Breast epithelium (tissue), 4 donors: ENCODE data around the gene PRELID1. TPM values are rescaled to one million over a fixed set of nuclear protein-coding genes. Genes with fewer than 3 reads are reported as not detected.

Source experiments
- DNase-seq, 2 donors: peaks; one replicate each; pipeline ENCODE4 v3.0.0-alpha.2; 2019; ENCODE audit warnings: low spot score in 2 of 2
- H3K27ac ChIP-seq, 2 donors: fragments of 200-600 bp; sonication (generic) in 1 of 2; one replicate each; pipeline ENCODE4 v1.5.1; 2016 to 2019; ENCODE audit warnings: mild to moderate bottlenecking in 1 of 2
- H3K27me3 ChIP-seq, 2 donors: fragments of 200-600 bp; sonication (generic) in 1 of 2; one replicate each; pipeline versions ENCODE4 v1.5.1 to v1.6.0; 2017 to 2019; ENCODE audit warnings: control low read depth in 1 of 2, mild to moderate bottlenecking in 1 of 2
- H3K36me3 ChIP-seq: fragments of 200-600 bp; one replicate; pipeline ENCODE4 v1.5.1; 2019
- H3K4me1 ChIP-seq, 2 donors: fragments of 200-600 bp; sonication (generic); one replicate each; pipeline ENCODE4 v1.5.1; 2016 to 2019; ENCODE audit warnings: control low read depth in 1 of 2
- H3K4me3 ChIP-seq, 3 donors: fragments of 200-600 bp; sonication (generic); 1 replicate in 2 of 3; 2 replicates in 1 of 3; pipeline ENCODE4 v1.5.1; 2016 to 2019; ENCODE audit warnings: mild to moderate bottlenecking in 3 of 3, moderate library complexity in 2 of 3
- H3K9me3 ChIP-seq, 2 donors: fragments of 200-600 bp; sonication (generic) in 1 of 2; one replicate each; pipeline ENCODE4 v1.5.1; 2016 to 2019; ENCODE audit warnings: control low read depth in 1 of 2
- POLR2A ChIP-seq: fragments of 450-650 bp; IDR thresholded peaks from one replicate; pipeline ENCODE4 v1.6.1; 2016; ENCODE audit warnings: antibody characterized with exemption, mild to moderate bottlenecking, moderate library complexity
- POLR2AphosphoS5 ChIP-seq, 3 donors: sonication (generic); formaldehyde crosslinking; IDR thresholded peaks; one replicate each; pipeline ENCODE4 v1.6.1; 2017; ENCODE audit warnings: antibody characterized with exemption in 3 of 3
- intact Hi-C: fragments of 100-400 bp; cut with DNase I; formaldehyde crosslinking; loops from one replicate; pipeline ENCODE4 v1.15.1; 2023; ENCODE audit warnings: low total_unique reads
- total RNA-seq, 3 donors: library from RNA; depleted of rRNA; stranded (reverse); fragments of >200 nt; gene quantifications; one replicate each; pipeline ENCODE4 v1.1.0, GENCODE V29; 2016
- TF ChIP-seq, protein P1 (sequence below), 3 donors: fragments of 450-650 bp; IDR thresholded peaks; one replicate each; pipeline ENCODE4 v1.5.1; 2016 to 2017; ENCODE audit warnings: antibody characterized with exemption in 3 of 3, mild to moderate bottlenecking in 3 of 3, moderate library complexity in 3 of 3

The PRELID1 gene
- total RNA-seq, 3 donors from 2014 or later, result 61.0 to 97.0 (median 68.8) TPM

DNA sequence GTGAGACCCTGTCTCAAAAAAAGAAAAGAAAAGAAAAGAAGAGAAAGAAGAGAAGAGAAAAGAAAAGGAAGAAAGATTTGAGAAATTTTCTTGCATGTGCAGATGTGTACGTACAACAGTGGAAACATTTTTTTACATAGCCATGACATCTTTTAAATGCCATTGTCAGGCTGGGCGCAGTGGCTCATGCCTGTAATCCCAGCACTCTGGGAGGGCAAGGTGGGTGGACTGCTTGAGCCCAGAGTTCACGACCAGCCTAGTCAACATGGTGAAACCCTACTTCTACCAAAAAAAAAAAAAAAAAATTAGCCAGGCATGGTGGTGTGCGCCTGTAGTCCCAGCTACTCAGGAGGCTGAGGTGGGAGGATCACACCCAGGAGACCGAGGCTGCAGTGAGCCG, 41.3 kb downstream of the PRELID1 start:
- DNase-seq, result no peak
- intact Hi-C loops, result no loop called here
- Histone ChIP-seq H3K4me1 (peaks cover 0 to 9% of the 10 kb centered on the region in 2 donors), H3K36me3 (peaks cover 2% of the 10 kb centered on the region), H3K27me3 (no peaks in the 10 kb centered on the region), H3K27ac (no peak overlapping the region), H3K9me3 (no peaks in the 10 kb centered on the region), H3K4me3 (no peak overlapping the region)
- no peak for TF ChIP-seq POLR2A
- TF ChIP-seq POLR2AphosphoS5 (IDR thresholded peaks at IDR 0.05), result no peak
- TF ChIP-seq, protein P1, sequence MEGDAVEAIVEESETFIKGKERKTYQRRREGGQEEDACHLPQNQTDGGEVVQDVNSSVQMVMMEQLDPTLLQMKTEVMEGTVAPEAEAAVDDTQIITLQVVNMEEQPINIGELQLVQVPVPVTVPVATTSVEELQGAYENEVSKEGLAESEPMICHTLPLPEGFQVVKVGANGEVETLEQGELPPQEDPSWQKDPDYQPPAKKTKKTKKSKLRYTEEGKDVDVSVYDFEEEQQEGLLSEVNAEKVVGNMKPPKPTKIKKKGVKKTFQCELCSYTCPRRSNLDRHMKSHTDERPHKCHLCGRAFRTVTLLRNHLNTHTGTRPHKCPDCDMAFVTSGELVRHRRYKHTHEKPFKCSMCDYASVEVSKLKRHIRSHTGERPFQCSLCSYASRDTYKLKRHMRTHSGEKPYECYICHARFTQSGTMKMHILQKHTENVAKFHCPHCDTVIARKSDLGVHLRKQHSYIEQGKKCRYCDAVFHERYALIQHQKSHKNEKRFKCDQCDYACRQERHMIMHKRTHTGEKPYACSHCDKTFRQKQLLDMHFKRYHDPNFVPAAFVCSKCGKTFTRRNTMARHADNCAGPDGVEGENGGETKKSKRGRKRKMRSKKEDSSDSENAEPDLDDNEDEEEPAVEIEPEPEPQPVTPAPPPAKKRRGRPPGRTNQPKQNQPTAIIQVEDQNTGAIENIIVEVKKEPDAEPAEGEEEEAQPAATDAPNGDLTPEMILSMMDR (IDR thresholded peaks at IDR 0.05), result no peak

DNA sequence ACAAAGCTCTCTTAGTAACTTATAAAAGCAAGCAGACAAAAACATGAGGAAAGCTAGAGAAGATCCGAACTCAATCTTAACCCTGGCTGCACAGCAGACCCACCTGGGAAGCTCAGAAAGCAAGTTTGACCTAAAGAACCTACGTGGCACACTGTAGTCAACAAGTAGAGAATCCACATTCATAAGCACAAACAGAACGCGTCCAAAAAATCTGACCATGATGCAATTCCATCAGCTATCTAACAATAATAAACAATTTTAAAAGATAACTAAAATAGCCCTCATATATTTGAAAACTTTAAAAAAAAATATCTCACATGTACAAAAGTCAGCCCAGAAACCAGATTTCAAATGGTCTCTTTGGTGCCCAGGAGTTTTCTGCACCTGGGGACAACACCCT, 43.2 kb downstream of the PRELID1 start:
- DNase-seq, result no peak
- no peaks in the 10 kb centered on the region for H3K9me3 ChIP-seq
- H3K36me3 ChIP-seq, result peaks cover 2% of the 10 kb centered on the region
- TF ChIP-seq POLR2AphosphoS5 (IDR thresholded peaks at IDR 0.05) (no peak), POLR2A (no peak)
- TF ChIP-seq, protein P1 (IDR thresholded peaks at IDR 0.05), result no peak
- no peak overlapping the region for H3K4me3 ChIP-seq
- no peaks in the 10 kb centered on the region for H3K27me3 ChIP-seq
- no peak overlapping the region for H3K27ac ChIP-seq
- peaks cover 4 to 19% of the 10 kb centered on the region in 2 donors for H3K4me1 ChIP-seq
- intact Hi-C loops, result no loop called here

DNA sequence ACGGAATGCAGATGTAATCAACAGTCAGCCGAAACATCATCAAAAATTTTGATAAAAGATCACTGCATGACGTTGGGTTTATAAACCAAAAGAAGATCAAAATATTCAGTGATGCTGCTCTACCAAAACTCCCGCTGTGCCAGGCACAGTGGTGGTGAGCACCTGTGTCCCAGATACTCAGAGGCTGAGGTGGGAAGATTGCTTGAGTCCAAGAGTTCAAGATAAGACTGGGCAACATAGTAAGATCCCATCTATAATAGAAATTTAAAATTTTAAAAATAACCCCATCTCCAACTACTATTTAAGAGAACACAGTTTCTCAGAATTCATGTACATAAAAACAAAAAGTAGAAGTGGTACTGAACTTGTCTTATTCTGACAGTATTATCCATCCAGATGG, 44.1 kb downstream of the PRELID1 start:
- H3K27me3 ChIP-seq, result no peaks in the 10 kb centered on the region
- peaks cover 4 to 19% of the 10 kb centered on the region in 2 donors for H3K4me1 ChIP-seq
- intact Hi-C loops, result no loop called here
- H3K36me3 ChIP-seq, result peaks cover 2% of the 10 kb centered on the region
- DNase-seq, result no peak
- H3K4me3 ChIP-seq, result no peak overlapping the region
- H3K9me3 ChIP-seq, result no peaks in the 10 kb centered on the region
- no peak overlapping the region for H3K27ac ChIP-seq
- TF ChIP-seq POLR2A (no peak), POLR2AphosphoS5 (IDR thresholded peaks at IDR 0.05) (no peak)

DNA sequence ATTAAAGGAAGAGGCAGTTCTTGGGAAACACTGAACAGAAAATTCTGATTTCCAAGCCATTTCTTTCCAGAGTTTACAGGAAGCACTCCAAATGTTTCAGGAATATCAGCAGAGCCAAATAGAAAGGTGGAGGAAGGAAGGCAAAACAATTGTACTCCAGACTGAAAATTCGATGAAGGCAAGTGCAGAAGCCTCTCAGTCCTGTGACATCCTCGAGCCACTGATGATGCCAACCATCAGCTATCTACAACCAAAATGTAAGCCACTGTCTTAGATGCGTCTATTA, 45.7 kb downstream of the PRELID1 start:
- Histone ChIP-seq H3K27me3 (no peaks in the 10 kb centered on the region), H3K36me3 (peaks cover 2% of the 10 kb centered on the region), H3K27ac (no peak overlapping the region), H3K4me3 (no peak overlapping the region), H3K4me1 (peaks cover 4 to 19% of the 10 kb centered on the region in 2 donors), H3K9me3 (no peaks in the 10 kb centered on the region)
- DNase-seq, result no peak
- no peak for TF ChIP-seq POLR2A
- TF ChIP-seq POLR2AphosphoS5 (IDR thresholded peaks at IDR 0.05), result no peak
- TF ChIP-seq, protein P1 (IDR thresholded peaks at IDR 0.05), result no peak
- intact Hi-C loops, result no loop called here

DNA sequence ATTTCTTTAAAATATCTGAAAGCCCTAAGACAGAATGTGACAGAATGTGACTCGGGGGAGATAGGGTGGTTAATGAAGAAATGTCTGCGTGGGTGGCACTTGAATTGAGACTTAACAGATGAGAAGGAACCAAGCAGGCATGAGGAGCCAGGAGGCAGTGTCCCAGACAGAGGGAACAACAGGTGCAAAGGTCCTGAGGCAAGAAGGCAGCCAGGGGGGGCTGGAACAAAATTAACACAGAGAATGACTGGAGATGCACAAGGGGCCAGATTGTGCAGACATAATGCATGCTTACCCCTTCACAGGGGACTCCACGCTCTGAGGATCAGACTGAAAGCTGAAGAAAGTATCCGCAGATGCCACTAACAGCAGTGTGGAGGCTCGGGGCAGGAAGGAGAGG, 46.2 kb downstream of the PRELID1 start:
- intact Hi-C loops, result no loop called here
- TF ChIP-seq POLR2AphosphoS5 (IDR thresholded peaks at IDR 0.05) (no peak), POLR2A (no peak)
- TF ChIP-seq, protein P1 (IDR thresholded peaks at IDR 0.05), result no peak
- H3K9me3 ChIP-seq, result no peaks in the 10 kb centered on the region

More for the DNA sequence above, 46.2 kb downstream of the PRELID1 start:
- Histone ChIP-seq H3K27me3 (no peaks in the 10 kb centered on the region), H3K27ac (no peak overlapping the region), H3K36me3 (peaks cover 2% of the 10 kb centered on the region), H3K4me1 (peaks cover 4 to 19% of the 10 kb centered on the region in 2 donors), H3K4me3 (peak overlapping the region in 1 of 3 donors; percentile 85)
- no peak for DNase-seq
